H1 (cell line): Measurements from ENCODE around the gene BNC2. TPM values are rescaled to one million over a fixed set of nuclear protein-coding genes. Genes with fewer than 3 reads are reported as not detected.

Experiments used
- CTCF ChIA-PET: fragments of 300-600 bp; sonication (Branson Sonifier 250); formaldehyde crosslinking; loops from one replicate; lab custom pipeline; 2021; ENCODE audit not compliant: partially characterized antibody; lab: Charles Lee
- POLR2A ChIA-PET: fragments of 300-600 bp; sonication (Branson Sonifier 250); formaldehyde crosslinking; loops from one replicate; lab custom pipeline; 2021; ENCODE audit warnings: inconsistent platforms; ENCODE audit not compliant: partially characterized antibody; lab: Charles Lee
- DNase-seq, 2 experiments: peaks; one replicate each; pipeline versions ENCODE4 v3.0.0 to v3.0.0-alpha.2; 2010 to 2022; ENCODE audit warnings: low spot score in 2 of 2, low read depth in 1 of 2, mixed read lengths in 1 of 2
- FAIRE-seq: peaks from 2 replicates; lab custom pipeline; 2011; peaks lifted over from hg19 to GRCh38; lab: Jason Lieb, UNC
- H2AFZ ChIP-seq: 2 replicates; pipeline ENCODE4 v1.8.1; 2012; ENCODE audit warnings: low read length, inconsistent platforms
- H2AK5ac ChIP-seq: 2 replicates; pipeline ENCODE4 v1.6.1; 2013; ENCODE audit warnings: low read depth, low read length
- H2BK120ac ChIP-seq: replicated peaks from 2 replicates; pipeline ENCODE3; 2013; ENCODE audit warnings: low read depth, low read length, inconsistent platforms
- H2BK12ac ChIP-seq: 2 replicates; pipeline ENCODE4 v1.6.1; 2013; ENCODE audit warnings: low read depth, low read length
- H2BK15ac ChIP-seq: 2 replicates; pipeline ENCODE4 v1.6.1; 2013; ENCODE audit warnings: low read length
- H2BK20ac ChIP-seq: 2 replicates; pipeline ENCODE4 v1.6.1; 2013; ENCODE audit warnings: low read length
- H2BK5ac ChIP-seq: 2 replicates; pipeline ENCODE4 v1.6.1; 2013; ENCODE audit warnings: low read depth, low read length
- H3K14ac ChIP-seq: 2 replicates; pipeline ENCODE4 v1.6.1; 2013; ENCODE audit warnings: inconsistent platforms; ENCODE audit not compliant: insufficient read length
- H3K18ac ChIP-seq: 2 replicates; pipeline ENCODE4 v1.6.1; 2013; ENCODE audit warnings: low read length; ENCODE audit errors: extremely low read depth
- H3K23ac ChIP-seq: 2 replicates; pipeline ENCODE4 v1.6.1; 2013; ENCODE audit warnings: inconsistent platforms; ENCODE audit not compliant: insufficient read length
- H3K23me2 ChIP-seq: 2 replicates; pipeline ENCODE4 v1.6.1; 2013; ENCODE audit warnings: low read depth, low read length
- H3K27ac ChIP-seq: 2 replicates; pipeline ENCODE4 v1.6.1; 2011; ENCODE audit warnings: low read depth, low read length, inconsistent platforms
- H3K27me3 ChIP-seq, 4 experiments: replicated peaks in 1 of 4; 1 replicate in 1 of 4; 2 replicates in 3 of 4; pipeline versions ENCODE4 v1.6.1 to v1.8.1; 2011 to 2013; ENCODE audit warnings: low read length in 3 of 4, mild to moderate bottlenecking in 3 of 4, inconsistent platforms in 2 of 4, mixed read lengths in 2 of 4, moderate library complexity in 1 of 4; ENCODE audit not compliant: control insufficient read depth in 3 of 4, insufficient read depth in 3 of 4; ENCODE audit errors: extremely low read depth in 1 of 4
- H3K36me3 ChIP-seq, 4 experiments: 2 replicates each; pipeline versions ENCODE4 v1.6.1 to v1.8.1; 2011 to 2013; ENCODE audit warnings: mild to moderate bottlenecking in 4 of 4, low read length in 3 of 4, moderate library complexity in 2 of 4, control low read depth in 1 of 4, inconsistent platforms in 1 of 4; ENCODE audit not compliant: insufficient read depth in 4 of 4, control insufficient read depth in 2 of 4
- H3K4ac ChIP-seq: replicated peaks from 2 replicates; pipeline ENCODE3; 2013; ENCODE audit warnings: low read length, low read depth, mixed read lengths, inconsistent platforms; ENCODE audit not compliant: insufficient read length
- H3K4me1 ChIP-seq, 4 experiments: replicated peaks in 1 of 4; 1 replicate in 1 of 4; 2 replicates in 3 of 4; pipeline versions ENCODE4 v1.6.1 to v1.8.1; 2011 to 2013; ENCODE audit warnings: low read length in 3 of 4, inconsistent platforms in 2 of 4, mixed read lengths in 1 of 4; ENCODE audit not compliant: insufficient read depth in 4 of 4, control insufficient read depth in 3 of 4
- H3K4me2 ChIP-seq, 2 experiments: 2 replicates each; pipeline versions ENCODE4 v1.6.1 to v1.8.1; 2011 to 2013; ENCODE audit warnings: low read depth in 2 of 2, low read length in 2 of 2, control low read depth in 1 of 2, inconsistent platforms in 1 of 2, mild to moderate bottlenecking in 1 of 2; ENCODE audit not compliant: insufficient read depth in 1 of 2
- H3K4me3 ChIP-seq, 4 experiments: fragments of 200-600, 300-600 bp in 1 of 4; sonication (generic), shearing (Covaris generic), sonication (Bioruptor Twin) in 1 of 4; 2 replicates each; pipeline versions ENCODE4 v1.5.1 to v1.8.1; 2011 to 2016; ENCODE audit warnings: low read length in 4 of 4, low read depth in 3 of 4, control low read depth in 2 of 4, inconsistent platforms in 2 of 4, mild to moderate bottlenecking in 2 of 4, mixed read lengths in 1 of 4, moderate library complexity in 1 of 4; ENCODE audit not compliant: insufficient read depth in 2 of 4; ENCODE audit errors: extremely low read depth in 1 of 4
- H3K56ac ChIP-seq: replicated peaks from 2 replicates; pipeline ENCODE3; 2013; ENCODE audit warnings: low read depth, mild to moderate bottlenecking, mixed read lengths, low read length, inconsistent platforms; ENCODE audit not compliant: insufficient read length
- H3K79me1 ChIP-seq: 2 replicates; pipeline ENCODE4 v1.6.1; 2013; ENCODE audit warnings: low read depth, low read length, control low read depth
- H3K79me2 ChIP-seq, 2 experiments: 2 replicates each; pipeline versions ENCODE4 v1.6.1 to v1.8.1; 2012 to 2013; ENCODE audit warnings: low read length in 2 of 2, mild to moderate bottlenecking in 2 of 2, inconsistent platforms in 1 of 2; ENCODE audit not compliant: insufficient read depth in 2 of 2, control insufficient read depth in 1 of 2
- H3K9ac ChIP-seq, 4 experiments: replicated peaks in 1 of 4; 1 replicate in 1 of 4; 2 replicates in 3 of 4; pipeline versions ENCODE4 v1.6.1 to v1.8.1; 2011 to 2013; ENCODE audit warnings: low read depth in 3 of 4, low read length in 3 of 4, control low read depth in 2 of 4, mild to moderate bottlenecking in 2 of 4, moderate library complexity in 2 of 4, inconsistent platforms in 1 of 4; ENCODE audit errors: extremely low read depth in 1 of 4
- H3K9me3 ChIP-seq, 2 experiments: 2 replicates each; pipeline versions ENCODE4 v1.6.1 to v1.8.1; 2012 to 2013; ENCODE audit warnings: mild to moderate bottlenecking in 2 of 2, moderate library complexity in 2 of 2, control low read depth in 1 of 2, inconsistent platforms in 1 of 2, low read depth in 1 of 2, low read length in 1 of 2, mixed read lengths in 1 of 2; ENCODE audit not compliant: insufficient read depth in 2 of 2
- H4K20me1 ChIP-seq, 2 experiments: replicated peaks in 1 of 2; 2 replicates each; pipeline versions ENCODE3 to v1.8.1; 2011 to 2013; ENCODE audit warnings: inconsistent platforms in 2 of 2, low read length in 2 of 2, mild to moderate bottlenecking in 1 of 2; ENCODE audit not compliant: insufficient read depth in 2 of 2, control insufficient read depth in 1 of 2
- H4K5ac ChIP-seq: 2 replicates; pipeline ENCODE4 v1.6.1; 2013; ENCODE audit warnings: low read length, low read depth, mixed read lengths, inconsistent platforms; ENCODE audit not compliant: insufficient read length
- H4K8ac ChIP-seq: 2 replicates; pipeline ENCODE4 v1.8.0; 2013; ENCODE audit warnings: mild to moderate bottlenecking, moderate library complexity, low read length, inconsistent platforms; ENCODE audit not compliant: insufficient read depth; ENCODE audit errors: extremely low read depth
- H4K91ac ChIP-seq: replicated peaks from 2 replicates; pipeline ENCODE3; 2013; ENCODE audit warnings: low read length, mixed read lengths, inconsistent platforms; ENCODE audit not compliant: insufficient read length
- CBX8 ChIP-seq: fragments of 300-800, 300-1000 bp; sonication (generic); IDR thresholded peaks from 2 replicates; pipeline ENCODE4 v1.7.1; 2016; ENCODE audit warnings: low read depth, low read length, borderline replicate concordance
- CTBP2 ChIP-seq: IDR thresholded peaks from 2 replicates; pipeline ENCODE4 v1.7.0; 2011; ENCODE audit warnings: borderline replicate concordance, mild to moderate bottlenecking, moderate library complexity, mixed read lengths, low read length; ENCODE audit not compliant: insufficient read depth, insufficient read length
- EP300 ChIP-seq, 2 experiments: IDR thresholded peaks; 1 replicate in 1 of 2; 2 replicates in 1 of 2; pipeline ENCODE4 v1.6.1; 2011 to 2012; ENCODE audit warnings: low read depth in 2 of 2, low read length in 2 of 2, mild to moderate bottlenecking in 2 of 2, borderline replicate concordance in 1 of 2, inconsistent platforms in 1 of 2, moderate library complexity in 1 of 2
- NANOG ChIP-seq: IDR thresholded peaks from 2 replicates; pipeline ENCODE4 v1.6.1; 2011; ENCODE audit warnings: low read length, low read depth, mild to moderate bottlenecking, inconsistent platforms; ENCODE audit not compliant: insufficient read depth, poor library complexity, severe bottlenecking
- POLR2AphosphoS5 ChIP-seq: IDR thresholded peaks from 2 replicates; pipeline ENCODE4 v1.6.1; 2011; ENCODE audit warnings: low read depth, low read length
- SIN3A ChIP-seq, 2 experiments: IDR thresholded peaks in 1 of 2; conservative IDR thresholded peaks in 1 of 2; 2 replicates each; pipeline ENCODE4 v1.6.1; 2011 to 2012; ENCODE audit warnings: low read length in 2 of 2, improper control_type of control experiment in 1 of 2, low read depth in 1 of 2, mild to moderate bottlenecking in 1 of 2
- SP4 ChIP-seq: IDR thresholded peaks from 2 replicates; pipeline ENCODE4 v1.6.1; 2012; ENCODE audit warnings: low read length, inconsistent platforms
- TAF7 ChIP-seq: optimal IDR thresholded peaks from 2 replicates; pipeline ENCODE3; 2011; ENCODE audit warnings: low read depth, mild to moderate bottlenecking, inconsistent platforms, low read length, moderate library complexity, borderline replicate concordance
- TEAD4 ChIP-seq: IDR thresholded peaks from 2 replicates; pipeline ENCODE4 v1.6.1; 2012; ENCODE audit warnings: low read depth, low read length, inconsistent platforms, mixed read lengths
- ZNF274 ChIP-seq: IDR thresholded peaks from 2 replicates; pipeline ENCODE4 v1.7.0; 2012; ENCODE audit warnings: low read length, borderline replicate concordance; ENCODE audit errors: extremely low read depth
- WGBS, 2 experiments: shearing (Covaris generic) in 1 of 2; methylation state at CpG; one replicate each; pipeline versions ENCODE4 v1.1.6 to v1.1.7; 2013 to 2015; ENCODE audit warnings: low lambda C conversion rate in 2 of 2, mixed read lengths in 2 of 2, inconsistent platforms in 1 of 2, low coverage in 1 of 2, missing lambda C conversion rate in 1 of 2; ENCODE audit not compliant: insufficient replicate concordance in 2 of 2, insufficient coverage in 1 of 2, insufficient read length in 1 of 2; ENCODE audit errors: extremely low coverage in 1 of 2, missing lambda C conversion rate in 1 of 2; 5-methylcytosine and 5-hydroxymethylcytosine counted together
- polyA plus RNA-seq, 7 experiments: library from polyadenylated mRNA; depleted of rRNA in 3 of 7; stranded (reverse) in 5 of 7; unstranded in 2 of 7; fragments of >200 nt in 5 of 7; fragments of 200-250 nt in 2 of 7; gene quantifications; 1 replicate in 5 of 7; 2 replicates in 1 of 7; 4 replicates in 1 of 7; pipeline versions ENCODE4 v1.2.1 to v1.2.3, GENCODE V29; 2011 to 2013; ENCODE audit warnings: missing spikeins in 2 of 7, mixed read lengths in 2 of 7
- total RNA-seq: library from RNA; stranded (reverse); fragmentation: NEBNext Ultra II Directional; extraction: Animal tissue kit (Norgen Biotek cat#: 25700); gene quantifications from 2 replicates; pipeline ENCODE4 v1.2.1, GENCODE V29; 2021

The BNC2 gene
- total and polyA plus RNA-seq, 2 of the 8 experiments (the other 6 are each of a cell fraction or from before 2014, with no cell fraction given): 16.0 to 26.8 TPM

DNA sequence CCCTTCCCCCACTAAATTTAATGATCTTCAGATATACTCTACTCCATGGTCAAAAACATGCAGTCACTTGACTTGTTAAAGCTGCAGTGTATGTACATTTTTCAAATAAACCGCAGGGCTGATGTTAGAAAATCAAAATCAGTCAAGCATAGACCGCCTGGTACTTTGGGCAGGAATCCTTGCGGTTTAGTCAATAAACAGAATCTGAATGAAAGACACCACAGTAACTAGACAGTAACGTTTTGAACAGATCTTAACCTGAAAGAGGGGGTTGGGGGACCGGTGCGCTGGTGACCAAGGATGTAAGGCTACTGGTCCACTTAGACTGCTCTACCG, 188.8 kb downstream of the BNC2 start:
- H3K4me3 ChIP-seq: no peak overlapping the region

More for the DNA sequence above, 188.8 kb downstream of the BNC2 start:
- Histone ChIP-seq H3K9ac (no peak overlapping the region), H3K79me2 (peaks cover 0 to 10% of the 10 kb centered on the region in 2 experiments; a peak in 2 of 4 replicates), H3K23me2 (no peaks in the 10 kb centered on the region), H3K36me3 (no peaks in the 10 kb centered on the region), H2AK5ac (no peak overlapping the region), H2BK20ac (no peak overlapping the region), H4K91ac (no peak overlapping the region), H2BK5ac (no peak overlapping the region), H4K20me1 (no peaks in the 10 kb centered on the region), H3K27me3 (no peaks in the 10 kb centered on the region), H3K4me1 (peaks cover 0 to 6% (median 2%) of the 10 kb centered on the region in 4 experiments; a peak in 3 of 7 replicates), H2AFZ (no peak overlapping the region), H3K9me3 (no peaks in the 10 kb centered on the region), H3K4ac (no peak overlapping the region), H3K18ac (no peak overlapping the region), H3K56ac (no peak overlapping the region), H3K14ac (no peak overlapping the region), H4K5ac (no peak overlapping the region), H2BK15ac (no peak overlapping the region), H3K23ac (no peak overlapping the region), H3K27ac (no peak overlapping the region), H3K79me1 (0 out of 2 replicates have a peak, but pooled peaks cover 3% of the 10 kb centered on the region), H3K4me2 (no peak overlapping the region), H4K8ac (no peak overlapping the region), H2BK120ac (no peak overlapping the region), H2BK12ac (no peak overlapping the region)
- 66% methylated on average over 7 of the region's 7 CpGs; no CpG with 5 or more reads in 1 of the 2 experiments for WGBS, 2 experiments
- no peak for TF ChIP-seq CTBP2
- no peak for TF ChIP-seq TAF7
- TF ChIP-seq TEAD4: no peak
- TF ChIP-seq SP4: no peak
- TF ChIP-seq NANOG: no peak
- TF ChIP-seq EP300 (IDR thresholded peaks at IDR 0.05; ENCODE audit: borderline replicate concordance in 1 of 2, low read depth in 2 of 2, low read length in 2 of 2): no peak
- no peak for TF ChIP-seq CBX8
- TF ChIP-seq ZNF274: no peak
- no peak for TF ChIP-seq POLR2AphosphoS5
- no peak for TF ChIP-seq SIN3A (conservative IDR thresholded peaks at IDR 0.05 in 1 of 2, IDR thresholded peaks at IDR 0.05 in 1 of 2; ENCODE audit: low read depth in 1 of 2, low read length in 2 of 2)
- CTCF ChIA-PET: interaction anchor here (0.6 kb wide), 1 partner anchor 637 kb away, joined by 3 read pairs; no protein-coding TSS in a partner anchor
- POLR2A ChIA-PET: no interaction called here
- DNase-seq: no peak
- FAIRE-seq: no peak
